ENCODE results near the gene UNC93A.
"Not testable (repeated sequence)": the region's sequence is repeated elsewhere in the genome, so short reads cannot be mapped to it uniquely, and the experiment has no call there.

UNC93A gene

DNA sequence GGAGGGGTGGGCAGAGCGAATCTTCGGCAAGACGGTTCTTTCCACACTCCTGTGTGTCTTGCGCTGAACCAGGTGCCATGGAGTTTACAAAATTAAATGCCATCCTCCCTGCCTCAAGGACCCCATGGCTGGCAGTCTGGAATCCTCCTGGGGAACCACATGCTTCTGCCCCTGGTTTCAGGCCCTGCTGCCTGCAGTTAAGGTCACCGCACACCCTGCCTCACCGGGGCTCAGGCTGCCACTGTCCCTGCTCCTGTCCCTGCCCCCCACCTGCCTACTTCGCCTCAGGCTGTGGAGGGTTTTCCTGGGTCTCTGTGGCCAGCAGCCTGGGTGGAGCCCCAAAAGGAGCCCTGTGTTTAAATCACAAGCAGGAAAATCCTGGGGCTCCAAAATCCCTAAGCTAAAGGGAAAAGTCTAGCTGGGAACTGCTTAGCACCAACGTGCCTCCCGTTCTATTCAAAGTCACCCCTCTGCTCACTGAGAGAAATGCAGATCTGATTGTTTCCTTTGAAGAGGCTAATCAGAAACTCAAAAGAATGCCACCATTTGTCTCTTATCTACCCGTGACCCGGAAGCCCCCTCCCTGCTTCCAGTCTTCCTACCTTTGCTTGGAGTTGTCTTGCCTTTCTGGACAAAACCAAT is 23.2 kb downstream of the UNC93A start:
- Histone ChIP-seq H2AFZ (ENCODE audit: low read depth, low read length) (no peak overlapping the region), H3K4me3 (ENCODE audit: low read depth in 1 of 2, low read length in 2 of 2) (no peak overlapping the region), H3K36me3 (ENCODE audit: insufficient read depth, low read length) (no peaks in the 10 kb centered on the region), H3K4me1 (ENCODE audit: insufficient read depth, low read length) (no peaks in the 10 kb centered on the region), H3K9me3 (ENCODE audit: insufficient read depth, low read length, severe bottlenecking) (no peaks in the 10 kb centered on the region), H3K4me2 (ENCODE audit: insufficient read depth, low read length) (no peak overlapping the region), H3K9ac (ENCODE audit: low read depth, low read length) (no peak overlapping the region), H3K27ac (ENCODE audit: low read length) (no peak overlapping the region), H3K79me2 (ENCODE audit: insufficient read depth, low read length) (no peaks in the 10 kb centered on the region), H4K20me1 (ENCODE audit: insufficient read depth, low read length) (no peaks in the 10 kb centered on the region), H3K27me3 (ENCODE audit: insufficient read depth, low read length, poor library complexity) (no peaks in the 10 kb centered on the region)
- TF ChIP-seq EZH2 (IDR thresholded peaks at IDR 0.05; ENCODE audit: borderline replicate concordance, low read depth, low read length, severe bottlenecking): no peak
- TF ChIP-seq, protein P1, sequence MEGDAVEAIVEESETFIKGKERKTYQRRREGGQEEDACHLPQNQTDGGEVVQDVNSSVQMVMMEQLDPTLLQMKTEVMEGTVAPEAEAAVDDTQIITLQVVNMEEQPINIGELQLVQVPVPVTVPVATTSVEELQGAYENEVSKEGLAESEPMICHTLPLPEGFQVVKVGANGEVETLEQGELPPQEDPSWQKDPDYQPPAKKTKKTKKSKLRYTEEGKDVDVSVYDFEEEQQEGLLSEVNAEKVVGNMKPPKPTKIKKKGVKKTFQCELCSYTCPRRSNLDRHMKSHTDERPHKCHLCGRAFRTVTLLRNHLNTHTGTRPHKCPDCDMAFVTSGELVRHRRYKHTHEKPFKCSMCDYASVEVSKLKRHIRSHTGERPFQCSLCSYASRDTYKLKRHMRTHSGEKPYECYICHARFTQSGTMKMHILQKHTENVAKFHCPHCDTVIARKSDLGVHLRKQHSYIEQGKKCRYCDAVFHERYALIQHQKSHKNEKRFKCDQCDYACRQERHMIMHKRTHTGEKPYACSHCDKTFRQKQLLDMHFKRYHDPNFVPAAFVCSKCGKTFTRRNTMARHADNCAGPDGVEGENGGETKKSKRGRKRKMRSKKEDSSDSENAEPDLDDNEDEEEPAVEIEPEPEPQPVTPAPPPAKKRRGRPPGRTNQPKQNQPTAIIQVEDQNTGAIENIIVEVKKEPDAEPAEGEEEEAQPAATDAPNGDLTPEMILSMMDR (IDR thresholded peaks at IDR 0.05; ENCODE audit: borderline replicate concordance, extremely low read depth, low read length, poor library complexity, severe bottlenecking): no peak
- no peak for DNase-seq
- no peak for ATAC-seq (ENCODE audit: insufficient read depth, low read depth)

DNA sequence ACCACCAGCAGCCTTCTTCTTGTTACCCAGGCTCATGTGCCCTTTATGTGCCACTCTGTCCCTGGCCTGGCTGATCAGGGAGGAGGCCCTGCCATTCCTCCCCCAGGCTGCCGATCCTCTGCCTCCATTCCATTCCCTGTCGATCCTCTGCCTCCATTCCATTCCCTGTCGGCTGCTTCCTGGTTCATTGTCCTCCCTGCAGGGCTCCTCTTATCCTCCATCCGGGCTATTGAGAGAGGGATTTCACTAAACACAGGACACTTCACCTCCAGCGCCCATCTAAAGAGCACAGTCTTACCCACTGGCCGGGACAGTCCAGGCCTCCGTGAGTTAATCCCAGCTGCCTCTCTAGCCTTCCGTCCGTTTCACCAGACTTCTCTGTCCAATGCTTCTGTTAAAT is 26.1 kb downstream of the UNC93A start:
- H3K9me3 ChIP-seq (ENCODE audit: insufficient read depth, low read length, severe bottlenecking): no peaks in the 10 kb centered on the region
- H4K20me1 ChIP-seq (ENCODE audit: insufficient read depth, low read length): no peaks in the 10 kb centered on the region
- no peaks in the 10 kb centered on the region for H3K79me2 ChIP-seq (ENCODE audit: insufficient read depth, low read length)
- H3K4me2 ChIP-seq (ENCODE audit: insufficient read depth, low read length): no peak overlapping the region
- no peak overlapping the region for H3K27ac ChIP-seq (ENCODE audit: low read length)
- DNase-seq: no peak
- no peak overlapping the region for H2AFZ ChIP-seq (ENCODE audit: low read depth, low read length)
- H3K9ac ChIP-seq (ENCODE audit: low read depth, low read length): no peak overlapping the region
- TF ChIP-seq EZH2 (IDR thresholded peaks at IDR 0.05; ENCODE audit: borderline replicate concordance, low read depth, low read length, severe bottlenecking): no peak
- TF ChIP-seq, protein P1 (IDR thresholded peaks at IDR 0.05; ENCODE audit: borderline replicate concordance, extremely low read depth, low read length, poor library complexity, severe bottlenecking): no peak
- no peaks in the 10 kb centered on the region for H3K4me1 ChIP-seq (ENCODE audit: insufficient read depth, low read length)
- no peak overlapping the region for H3K4me3 ChIP-seq (ENCODE audit: low read depth in 1 of 2, low read length in 2 of 2)
- H3K27me3 ChIP-seq (ENCODE audit: insufficient read depth, low read length, poor library complexity): no peaks in the 10 kb centered on the region
- ATAC-seq (ENCODE audit: insufficient read depth, low read depth): no peak
- no peaks in the 10 kb centered on the region for H3K36me3 ChIP-seq (ENCODE audit: insufficient read depth, low read length)

DNA sequence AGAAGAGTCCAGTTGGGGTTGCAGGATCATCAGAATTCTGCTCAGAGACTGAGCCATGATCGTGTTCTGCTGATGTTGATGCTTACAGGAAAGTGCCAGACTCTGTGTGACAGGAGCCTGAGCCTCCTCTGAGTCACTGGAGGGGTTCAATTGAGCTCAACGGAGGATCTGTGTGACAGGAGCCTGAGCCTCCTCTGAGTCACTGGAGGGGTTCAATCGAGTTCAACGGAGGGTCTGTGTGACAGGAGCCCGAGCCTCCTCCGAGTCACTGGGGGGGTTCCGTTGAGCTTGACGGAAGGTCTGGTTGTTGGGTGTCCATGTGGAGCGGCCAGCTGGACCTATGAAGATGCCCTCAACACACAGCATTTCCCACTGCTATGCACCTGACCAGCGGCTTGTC is 27.2 kb downstream of the UNC93A start:
- not testable (repeated sequence) for ATAC-seq (ENCODE audit: insufficient read depth, low read depth)

DNA sequence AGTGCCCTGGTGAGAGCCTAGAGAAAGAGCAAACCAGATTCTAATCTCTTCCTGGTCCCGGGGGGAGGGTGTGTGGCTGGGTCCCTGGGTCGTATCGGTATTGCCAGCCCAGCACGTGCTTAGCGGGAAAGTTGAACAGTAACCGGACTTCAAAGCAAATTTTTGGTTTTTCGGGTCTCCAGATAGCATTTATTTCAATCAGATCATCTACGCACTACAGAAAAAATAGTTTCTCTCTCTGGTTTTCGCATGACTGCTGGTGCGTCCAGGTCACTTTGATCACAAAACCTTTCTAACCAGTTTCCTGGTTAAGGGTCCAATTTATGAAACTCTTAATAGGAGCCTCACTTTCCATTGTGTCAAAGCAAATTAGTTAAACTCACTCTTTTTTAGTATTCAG is 27.7 kb downstream of the UNC93A start:
- not testable (repeated sequence) for H3K27ac ChIP-seq (ENCODE audit: low read length); H3K4me1 ChIP-seq (ENCODE audit: insufficient read depth, low read length); H3K36me3 ChIP-seq (ENCODE audit: insufficient read depth, low read length); H3K9me3 ChIP-seq (ENCODE audit: insufficient read depth, low read length, severe bottlenecking); H2AFZ ChIP-seq (ENCODE audit: low read depth, low read length); DNase-seq; H3K27me3 ChIP-seq (ENCODE audit: insufficient read depth, low read length, poor library complexity); H3K4me3 ChIP-seq (ENCODE audit: low read depth in 1 of 2, low read length in 2 of 2); ATAC-seq (ENCODE audit: insufficient read depth, low read depth); H4K20me1 ChIP-seq (ENCODE audit: insufficient read depth, low read length); H3K9ac ChIP-seq (ENCODE audit: low read depth, low read length); H3K4me2 ChIP-seq (ENCODE audit: insufficient read depth, low read length); H3K79me2 ChIP-seq (ENCODE audit: insufficient read depth, low read length)

More for the DNA sequence above, 27.2 kb downstream of the UNC93A start:
- not testable (repeated sequence) for H3K4me2 ChIP-seq (ENCODE audit: insufficient read depth, low read length); H3K4me1 ChIP-seq (ENCODE audit: insufficient read depth, low read length); H3K9ac ChIP-seq (ENCODE audit: low read depth, low read length); H3K9me3 ChIP-seq (ENCODE audit: insufficient read depth, low read length, severe bottlenecking); H3K36me3 ChIP-seq (ENCODE audit: insufficient read depth, low read length); H3K27ac ChIP-seq (ENCODE audit: low read length); DNase-seq; H4K20me1 ChIP-seq (ENCODE audit: insufficient read depth, low read length); H3K79me2 ChIP-seq (ENCODE audit: insufficient read depth, low read length); H3K27me3 ChIP-seq (ENCODE audit: insufficient read depth, low read length, poor library complexity); H2AFZ ChIP-seq (ENCODE audit: low read depth, low read length); H3K4me3 ChIP-seq (ENCODE audit: low read depth in 1 of 2, low read length in 2 of 2)

DNA sequence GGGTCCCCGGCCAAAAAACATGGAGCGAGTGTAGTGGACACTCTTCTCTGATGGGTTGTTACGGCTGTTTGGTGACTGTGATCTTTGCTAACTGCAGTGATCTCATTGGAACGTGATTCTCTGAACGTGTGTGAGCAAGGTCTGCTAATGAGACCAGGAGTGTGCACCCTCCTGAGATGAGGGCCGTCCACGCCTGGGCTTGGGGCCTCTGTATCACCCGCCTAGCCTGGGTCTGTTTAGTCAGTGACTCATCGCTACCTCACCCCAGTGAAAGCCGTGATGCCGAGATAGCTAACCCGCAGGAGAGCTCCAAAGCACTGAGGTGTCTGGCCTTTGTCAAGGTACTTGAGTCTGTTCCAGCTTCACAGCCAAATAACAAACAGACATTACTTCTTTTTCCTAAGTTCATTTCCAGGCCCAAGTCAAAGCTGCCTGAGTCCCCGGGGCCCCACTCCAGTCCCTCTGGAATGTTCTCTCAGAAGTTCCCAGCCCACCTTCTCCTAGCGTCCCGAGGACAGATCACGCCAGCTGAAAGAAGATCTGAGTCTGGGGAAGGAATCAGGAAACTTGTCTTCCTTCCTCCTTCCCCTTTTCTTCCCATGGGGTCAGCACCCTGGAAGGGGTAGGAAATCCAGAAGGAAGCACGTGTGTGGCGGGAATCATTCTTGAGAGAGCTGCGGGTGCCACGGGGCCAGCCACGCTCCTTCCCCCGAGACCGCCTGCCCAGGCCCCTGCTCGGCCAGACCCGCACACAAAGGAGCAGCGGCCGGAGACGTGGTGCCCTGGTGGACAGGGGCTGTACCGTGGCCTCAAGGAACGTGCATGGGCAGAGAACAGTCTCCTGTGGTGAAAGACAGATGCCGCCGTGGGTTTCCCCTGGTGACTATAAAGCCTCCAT is 29.0 kb downstream of the UNC93A start:
- ATAC-seq (ENCODE audit: insufficient read depth, low read depth): not testable (repeated sequence)

DNA sequence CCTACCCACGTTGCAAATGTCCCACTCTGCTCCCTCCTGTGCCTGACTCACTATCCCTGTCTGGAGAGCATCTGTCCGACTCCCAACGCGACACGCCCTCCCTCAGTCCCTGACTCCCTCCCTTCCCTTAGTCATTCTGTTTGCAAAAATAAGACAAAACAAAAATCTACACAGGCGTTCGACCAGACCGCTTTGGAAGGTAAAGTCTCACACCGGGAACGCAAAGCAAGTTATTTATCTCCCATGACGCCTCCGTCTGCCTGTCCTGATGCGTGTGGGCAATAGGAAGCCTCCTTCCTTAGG is 29.6 kb downstream of the UNC93A start:
- H3K4me2 ChIP-seq (ENCODE audit: insufficient read depth, low read length); ATAC-seq (ENCODE audit: insufficient read depth, low read depth); H3K27ac ChIP-seq (ENCODE audit: low read length): not testable (repeated sequence)

More for the DNA sequence above, 29.0 kb downstream of the UNC93A start:
- not testable (repeated sequence) for H3K4me3 ChIP-seq (ENCODE audit: low read depth in 1 of 2, low read length in 2 of 2); H3K27me3 ChIP-seq (ENCODE audit: insufficient read depth, low read length, poor library complexity); H3K9ac ChIP-seq (ENCODE audit: low read depth, low read length); H3K27ac ChIP-seq (ENCODE audit: low read length); H4K20me1 ChIP-seq (ENCODE audit: insufficient read depth, low read length); H3K36me3 ChIP-seq (ENCODE audit: insufficient read depth, low read length); H3K4me2 ChIP-seq (ENCODE audit: insufficient read depth, low read length); H2AFZ ChIP-seq (ENCODE audit: low read depth, low read length); H3K4me1 ChIP-seq (ENCODE audit: insufficient read depth, low read length); H3K9me3 ChIP-seq (ENCODE audit: insufficient read depth, low read length, severe bottlenecking); H3K79me2 ChIP-seq (ENCODE audit: insufficient read depth, low read length); DNase-seq

More for the DNA sequence above, 29.6 kb downstream of the UNC93A start:
- not testable (repeated sequence) for DNase-seq; H3K4me3 ChIP-seq (ENCODE audit: low read depth in 1 of 2, low read length in 2 of 2); H3K9me3 ChIP-seq (ENCODE audit: insufficient read depth, low read length, severe bottlenecking); H4K20me1 ChIP-seq (ENCODE audit: insufficient read depth, low read length); H2AFZ ChIP-seq (ENCODE audit: low read depth, low read length); H3K36me3 ChIP-seq (ENCODE audit: insufficient read depth, low read length); H3K27me3 ChIP-seq (ENCODE audit: insufficient read depth, low read length, poor library complexity); H3K79me2 ChIP-seq (ENCODE audit: insufficient read depth, low read length); H3K4me1 ChIP-seq (ENCODE audit: insufficient read depth, low read length); H3K9ac ChIP-seq (ENCODE audit: low read depth, low read length)
